NT2/D1 (cell line): ENCODE data around the gene SLC15A4.

Experiments used
- SUZ12 ChIP-seq: IDR thresholded peaks from 2 replicates; pipeline ENCODE4 v1.6.1; 2011; ENCODE audit not compliant: insufficient read length, insufficient read depth; ENCODE audit errors: extremely low read depth
- YY1 ChIP-seq: IDR thresholded peaks from 2 replicates; pipeline ENCODE4 v1.6.1; 2011; ENCODE audit not compliant: insufficient read length, insufficient read depth
- ZNF274 ChIP-seq: IDR thresholded peaks from 2 replicates; pipeline ENCODE4 v1.6.1; 2011; ENCODE audit warnings: mild to moderate bottlenecking, low read depth, low read length

DNA sequence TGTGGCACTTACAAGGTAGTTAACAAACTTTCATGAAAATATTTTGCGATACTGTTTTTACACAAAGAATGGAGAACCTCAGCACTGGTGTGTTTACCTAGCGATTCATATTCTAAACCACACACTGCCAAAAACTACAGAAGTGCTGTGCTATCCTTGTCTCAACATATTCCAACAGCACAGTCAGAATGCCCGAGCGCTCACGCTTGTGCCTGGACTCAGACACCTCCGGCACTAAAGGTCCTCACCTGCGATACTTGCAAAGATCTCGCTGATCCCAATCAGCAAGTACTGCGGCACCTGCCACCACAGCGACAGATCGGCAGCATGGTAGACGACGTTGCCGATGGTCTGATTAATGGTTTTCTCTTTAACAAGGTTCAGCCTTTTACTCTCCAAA, 23.2 kb downstream of the SLC15A4 start:
- TF ChIP-seq YY1: no peak
- no peak for TF ChIP-seq ZNF274
- no peak for TF ChIP-seq SUZ12
